IPS-18c (cell line): ENCODE measurements around the gene PITPNB.

Source experiments
- H3K4me3 ChIP-seq: 2 replicates; pipeline ENCODE4 v1.7.0; 2013; ENCODE audit warnings: low read depth, mild to moderate bottlenecking, low read length, moderate library complexity; ENCODE audit not compliant: insufficient read depth
- H3K9me3 ChIP-seq: one replicate; pipeline ENCODE4 v1.6.1; 2013; ENCODE audit warnings: mild to moderate bottlenecking, low read length, moderate library complexity; ENCODE audit not compliant: control insufficient read depth, insufficient read depth

Gene PITPNB

GRCh38 chr22:27803841-27804415, 115.1 kb downstream of the PITPNB start:
- Histone ChIP-seq H3K9me3 (no peaks in the 10 kb centered on the region), H3K4me3 (no peak overlapping the region)

DNA sequence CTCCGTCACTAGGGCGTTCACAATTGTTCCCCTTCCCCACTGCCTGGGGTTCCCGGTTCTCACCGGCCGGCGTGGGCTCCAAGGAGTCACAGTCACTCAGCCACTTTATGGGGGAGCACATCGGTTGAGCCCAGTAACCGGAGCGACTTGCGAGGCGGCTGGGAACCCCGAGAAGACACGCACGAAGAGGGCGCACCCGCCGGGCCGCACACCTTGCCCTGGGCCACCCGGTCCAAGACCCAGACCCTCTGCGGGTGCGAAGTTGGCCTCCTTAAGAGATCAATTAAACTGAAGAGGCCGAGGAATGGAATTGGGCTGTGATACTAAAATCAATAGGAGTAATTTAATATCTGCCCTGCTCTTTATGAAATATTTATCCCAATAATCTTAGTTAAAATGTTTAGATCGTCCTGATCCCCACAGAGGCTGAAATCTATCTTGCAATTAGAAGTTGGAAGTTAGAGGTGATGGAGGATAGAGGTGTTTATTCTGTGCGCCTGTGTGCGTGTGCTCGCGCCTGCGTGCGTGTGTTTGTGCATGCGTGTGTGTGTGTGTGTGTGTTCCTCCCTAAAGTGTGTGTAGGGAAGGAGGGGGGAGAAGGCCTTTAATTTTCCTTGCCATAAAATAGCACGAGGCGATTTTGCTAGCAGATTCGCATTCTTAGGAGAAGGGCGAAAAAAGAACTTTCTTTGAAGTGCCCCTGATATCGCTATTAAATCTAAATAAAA, 116.5 kb downstream of the PITPNB start:
- H3K4me3 ChIP-seq, result peak overlapping the region; percentile 45
- H3K9me3 ChIP-seq, result no peaks in the 10 kb centered on the region
